Fibroblast of upper back skin (primary cell): ENCODE results near the gene TRAF3.
"Not testable (repeated sequence)": the region's sequence is repeated elsewhere in the genome, so short reads cannot be mapped to it uniquely, and the experiment has no call there.

Experiments
- DNase-seq: peaks from one replicate; pipeline ENCODE4 v3.0.0-alpha.2; 2013

Gene TRAF3

DNA sequence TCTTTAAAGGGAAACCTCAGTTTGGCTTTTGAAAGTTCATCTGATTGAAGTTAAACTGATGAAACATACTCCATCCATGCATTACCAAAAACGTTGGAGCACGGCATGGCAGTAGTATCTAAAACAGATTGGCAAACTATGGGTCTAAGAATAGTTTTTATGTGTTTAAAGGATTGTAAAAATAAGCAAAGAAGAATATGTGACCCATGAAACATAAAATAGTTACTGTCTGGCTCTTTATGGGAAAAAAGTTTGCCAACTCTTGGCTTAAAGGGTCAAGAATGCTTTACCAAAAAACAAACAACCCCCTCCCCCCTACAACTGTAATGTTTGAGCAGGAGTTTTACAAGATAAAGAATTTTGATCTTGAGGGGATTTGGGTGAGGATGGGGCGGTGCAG lies 32.6 kb downstream of the TRAF3 start:
- DNase-seq: no peak

DNA sequence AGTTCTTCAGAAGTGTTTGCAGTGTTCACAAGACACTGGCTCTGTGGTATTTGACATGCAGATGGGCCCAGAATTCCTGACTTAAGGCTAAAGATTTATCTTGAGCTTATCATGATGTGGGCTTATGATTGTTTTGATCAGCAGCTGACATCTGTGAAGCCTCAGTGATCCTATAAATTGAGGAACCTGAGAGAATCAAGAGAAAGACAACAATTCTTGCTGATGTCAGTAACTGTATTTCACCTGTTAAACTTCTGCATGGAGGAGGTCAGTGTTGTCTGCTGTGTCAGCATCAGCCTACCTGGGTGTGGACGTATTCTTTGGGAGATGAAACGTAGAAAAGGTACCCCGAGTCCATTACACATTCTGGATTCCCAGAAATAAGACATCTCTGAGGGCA lies 33.3 kb downstream of the TRAF3 start:
- DNase-seq: no peak

DNA sequence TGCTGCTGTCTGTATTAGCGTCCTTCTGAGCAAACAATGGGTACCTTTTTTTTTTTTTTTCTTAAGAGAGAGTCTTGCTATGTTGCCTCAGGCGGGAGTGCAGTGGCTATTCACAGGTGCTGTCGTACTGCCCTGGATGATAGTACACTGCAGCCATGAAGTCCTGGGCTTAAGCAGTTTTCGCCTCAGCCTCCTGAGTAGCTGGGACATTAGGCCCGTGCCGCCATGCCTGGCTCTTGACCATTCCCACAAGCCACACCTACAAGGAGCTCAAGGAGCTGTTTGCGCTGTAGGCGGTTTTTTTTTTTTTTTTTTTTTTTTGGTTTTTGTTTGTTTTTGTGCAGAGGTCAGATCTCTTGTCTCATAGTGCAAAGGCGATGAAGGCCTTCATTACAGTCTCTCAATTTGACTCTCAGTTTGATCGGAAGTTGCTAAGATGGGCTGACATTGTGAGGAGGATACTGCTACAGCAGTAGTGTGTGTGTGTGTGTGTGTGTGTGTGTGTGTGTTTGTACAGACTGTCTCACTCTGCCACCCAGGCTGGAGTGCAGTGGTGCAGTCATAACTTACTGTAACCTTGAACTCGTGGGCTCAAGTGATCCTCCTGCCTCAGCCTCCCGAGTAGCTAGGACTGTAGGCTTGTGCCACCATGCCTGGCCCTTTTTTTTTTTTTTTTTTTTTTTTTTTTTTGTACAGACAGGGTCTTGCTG lies 34.2 kb downstream of the TRAF3 start:
- no peak for DNase-seq

DNA sequence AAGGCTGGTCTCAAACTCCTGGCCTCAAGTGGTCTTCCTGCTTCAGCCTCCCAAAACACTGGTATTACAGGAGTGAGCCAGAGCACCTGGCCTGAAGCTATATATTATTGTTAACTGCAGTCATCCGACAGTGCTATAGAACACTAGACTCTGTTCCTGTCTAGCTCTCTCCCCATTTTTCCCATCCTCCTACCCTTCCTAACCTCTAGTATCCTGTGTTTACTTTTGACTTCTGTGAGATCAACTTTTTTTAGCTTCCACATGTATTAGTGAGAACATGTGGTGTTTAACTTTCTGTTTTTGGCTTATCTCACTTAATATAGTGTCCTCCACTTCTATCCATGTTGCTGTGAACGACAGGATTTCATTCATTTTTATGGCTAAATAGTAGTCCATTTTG lies 34.7 kb downstream of the TRAF3 start:
- DNase-seq: no peak

DNA sequence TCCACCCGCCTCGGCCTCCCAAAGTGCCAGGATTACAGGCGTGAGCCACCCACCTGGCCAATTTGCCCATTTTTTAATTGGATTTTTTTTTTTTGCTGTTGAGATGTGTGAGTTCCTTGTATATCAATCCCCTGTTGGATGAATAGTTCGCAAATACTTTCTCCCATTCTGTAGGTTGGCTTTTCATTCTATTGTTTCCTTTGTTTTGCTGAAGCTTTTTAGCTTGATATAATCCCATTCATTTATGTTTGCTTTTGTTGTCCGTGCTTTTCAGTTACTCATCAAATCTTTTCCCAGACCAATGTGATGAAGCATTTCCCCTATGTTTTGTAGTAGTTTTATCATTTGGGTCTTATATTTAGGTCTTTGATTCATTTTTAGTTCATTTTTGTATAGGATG lies 36.4 kb downstream of the TRAF3 start:
- no peak for DNase-seq

DNA sequence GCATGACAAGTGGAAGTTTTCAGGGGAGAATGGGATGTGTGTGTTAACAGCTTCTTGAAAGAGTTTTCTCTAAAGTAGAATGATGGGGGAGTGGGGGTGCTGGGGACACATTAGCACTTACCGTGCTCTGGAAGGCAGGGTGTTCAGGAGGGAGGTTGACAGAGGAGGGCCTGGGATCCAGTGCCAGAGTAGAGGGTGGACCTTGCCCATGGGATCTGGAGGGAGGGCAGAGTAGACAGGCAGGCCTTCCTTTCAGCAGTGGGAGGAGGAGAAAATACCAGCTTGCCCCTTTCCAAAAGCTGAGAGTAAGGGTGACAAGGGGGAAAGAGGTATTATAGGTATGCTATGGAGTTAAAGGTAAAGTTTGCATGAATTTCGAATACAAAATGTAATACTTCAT lies 40.1 kb downstream of the TRAF3 start:
- DNase-seq: no peak

DNA sequence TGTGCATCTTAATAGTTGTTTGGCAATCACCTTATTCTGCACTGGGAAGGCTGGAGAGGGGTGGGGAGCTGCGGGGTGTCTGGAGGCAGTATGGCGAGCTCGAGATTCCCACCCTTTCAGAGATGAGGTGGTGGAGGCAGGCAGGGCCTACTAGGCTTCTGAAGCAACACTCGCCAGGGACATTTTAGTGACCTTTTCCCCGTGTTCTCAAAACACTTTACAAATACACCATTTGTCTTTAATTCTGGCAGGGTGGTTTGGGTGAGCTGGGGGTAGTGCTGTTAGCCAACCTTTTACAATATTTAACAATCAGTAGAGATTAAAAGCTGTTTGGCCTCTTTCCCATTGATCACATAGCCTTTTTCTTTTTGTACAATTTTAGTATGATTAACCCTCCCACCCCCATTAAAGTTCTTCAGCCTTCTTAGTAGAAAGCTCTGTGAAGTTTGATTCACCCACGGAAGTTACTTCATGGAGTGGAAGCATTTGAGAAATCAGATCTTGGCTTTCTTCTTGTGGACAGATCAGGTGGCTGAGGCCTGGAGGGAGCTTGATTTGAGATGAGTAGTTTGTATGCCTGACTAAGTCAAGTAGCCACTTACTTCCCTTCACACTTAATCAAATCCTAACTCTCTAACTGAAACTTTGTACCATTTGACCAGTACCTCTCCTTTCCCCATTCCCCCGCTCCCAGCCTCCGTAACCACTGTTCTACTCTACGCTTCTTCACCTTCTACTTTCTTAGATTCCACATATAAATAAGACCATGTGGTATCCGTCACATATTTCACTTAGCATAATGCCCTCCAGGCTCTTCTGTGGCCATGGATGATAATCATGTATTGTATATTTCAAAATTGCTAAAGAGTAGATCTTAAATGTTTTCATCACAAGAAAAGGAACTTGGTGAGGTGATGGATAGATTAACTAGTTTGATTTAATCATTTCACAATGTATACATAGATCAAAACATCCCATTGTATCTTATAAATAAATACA lies 41.0 kb downstream of the TRAF3 start:
- no peak for DNase-seq

DNA sequence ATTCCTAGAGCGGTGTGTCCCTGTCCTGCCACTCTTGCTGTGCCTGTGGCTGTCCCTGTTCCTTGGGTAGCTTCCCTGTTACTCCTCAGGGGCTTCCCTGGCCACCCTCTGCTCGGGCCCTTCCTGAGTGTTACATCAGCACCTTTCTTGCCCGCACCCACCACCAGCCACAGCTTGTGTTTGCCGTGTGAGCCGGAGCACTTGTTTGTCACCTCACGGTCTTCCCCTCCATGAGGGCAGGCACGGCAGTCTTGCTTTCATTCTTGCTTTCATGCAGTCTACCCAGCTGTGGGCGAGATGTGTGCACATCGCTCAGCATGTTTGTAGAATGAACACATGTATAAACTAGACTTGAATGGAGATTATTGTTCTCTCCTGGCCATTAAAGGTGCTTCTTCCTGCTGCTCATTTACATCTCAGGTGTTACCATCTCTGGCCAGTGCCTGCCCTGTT lies 42.0 kb downstream of the TRAF3 start:
- DNase-seq: no peak

DNA sequence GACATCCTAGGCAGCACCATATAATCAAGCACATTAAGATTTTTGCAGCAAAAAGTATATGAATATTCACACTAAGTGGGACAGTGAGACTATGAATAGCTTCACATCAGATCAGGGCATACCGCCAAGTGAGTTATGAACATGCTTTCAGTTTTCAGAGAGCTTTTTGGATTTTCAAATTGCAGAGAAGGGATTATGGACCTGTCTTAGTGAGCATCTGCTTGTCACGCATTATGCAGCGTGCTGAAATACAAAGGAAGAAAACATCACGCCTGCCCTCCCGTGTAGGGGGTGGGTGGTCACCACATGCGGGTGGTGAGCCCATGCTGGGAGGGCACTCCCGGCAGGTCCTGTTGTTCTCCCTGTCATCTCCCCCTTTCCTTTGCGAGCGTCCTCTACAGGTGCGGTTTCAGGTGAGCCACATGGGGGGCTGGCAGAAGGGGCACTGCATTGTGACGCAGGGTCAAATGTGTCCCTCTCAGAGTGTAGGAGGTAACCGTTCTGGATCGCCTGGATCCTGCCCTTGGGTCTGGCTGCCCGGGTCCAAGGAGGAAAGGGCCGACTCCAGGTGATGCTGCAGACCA lies 42.6 kb downstream of the TRAF3 start:
- DNase-seq: peak; percentile 51

DNA sequence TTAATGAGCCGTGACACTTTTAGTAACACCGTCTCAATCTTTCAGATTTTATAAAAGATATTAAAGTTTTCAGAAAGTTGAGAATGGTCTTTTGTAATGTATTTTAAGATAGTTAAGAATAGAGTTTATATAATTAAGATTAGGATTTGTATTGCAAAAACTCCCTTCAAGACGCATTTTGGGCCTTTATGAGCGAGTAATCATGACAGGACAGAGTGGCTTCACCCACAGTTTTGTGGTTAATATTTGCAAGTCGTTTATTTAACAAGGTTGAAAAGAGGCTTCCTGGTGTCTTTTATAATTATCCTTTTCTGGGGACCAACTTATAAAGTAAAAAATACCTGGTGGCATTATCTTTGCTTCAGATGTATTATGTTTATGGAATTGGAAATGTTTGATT lies 44.0 kb downstream of the TRAF3 start:
- DNase-seq: no peak

DNA sequence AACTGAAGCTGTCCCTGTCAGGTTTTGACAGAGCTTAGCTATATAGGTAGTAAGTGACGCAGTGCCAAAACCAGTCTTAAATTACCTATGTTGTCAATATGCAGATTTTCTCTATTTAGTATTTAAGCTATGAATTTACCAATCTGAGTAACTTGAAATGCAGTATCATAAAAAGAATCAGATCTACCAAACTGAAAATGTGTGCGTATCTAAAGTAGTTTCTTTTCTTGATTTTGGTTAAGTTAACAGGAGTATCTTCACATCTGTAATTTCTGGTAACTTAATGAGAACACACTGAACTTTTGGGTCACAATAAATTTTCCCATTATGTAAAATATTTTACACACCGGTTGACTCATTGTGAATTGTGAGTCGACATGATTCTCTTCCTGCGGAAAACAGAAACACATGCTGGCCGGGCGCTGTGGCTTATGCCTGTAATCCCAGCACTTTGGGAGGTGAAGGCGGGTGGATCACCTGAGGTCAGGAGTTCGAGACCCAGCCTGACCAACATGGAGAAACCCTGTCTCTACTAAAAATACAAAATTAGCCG lies 45.1 kb downstream of the TRAF3 start:
- peak; percentile 7 for DNase-seq

DNA sequence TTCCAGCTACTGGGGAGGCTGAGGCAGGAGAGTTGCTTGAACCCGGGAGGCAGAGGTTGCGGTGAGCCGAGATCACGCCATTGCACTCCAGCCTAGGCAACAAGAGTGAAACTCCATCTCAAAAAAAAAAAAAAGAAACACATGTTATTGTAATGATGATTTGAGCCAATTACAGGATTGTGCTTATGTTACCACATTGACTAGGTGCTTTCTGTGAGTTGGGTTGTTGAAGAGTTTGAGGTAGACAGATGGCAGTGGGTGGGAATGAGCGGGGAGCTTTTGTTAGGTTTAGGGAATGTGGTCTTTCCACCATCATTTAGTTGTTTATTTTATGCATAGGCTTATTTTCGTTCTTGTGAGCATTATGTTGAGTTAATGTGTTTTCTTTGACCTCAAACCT lies 45.6 kb downstream of the TRAF3 start:
- not testable (repeated sequence) for DNase-seq

DNA sequence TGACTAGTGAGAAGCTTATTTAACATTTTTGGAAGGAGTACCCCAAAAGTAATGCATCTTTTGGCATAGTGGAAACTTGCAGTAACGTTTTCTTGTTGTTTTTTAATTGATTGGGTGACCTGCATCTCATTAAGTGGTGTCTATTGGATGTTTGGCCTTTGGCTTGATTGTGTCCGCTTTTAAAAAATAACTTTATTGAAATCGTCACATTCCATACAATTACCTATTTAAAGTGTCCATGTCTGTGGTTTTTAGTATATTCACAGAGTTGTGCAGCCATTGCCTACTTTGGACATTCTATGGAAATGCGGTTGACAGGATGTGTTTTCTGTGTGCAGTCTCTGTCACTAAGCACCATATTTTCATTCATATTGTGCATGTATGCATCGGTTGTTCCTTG lies 46.3 kb downstream of the TRAF3 start:
- DNase-seq: no peak

DNA sequence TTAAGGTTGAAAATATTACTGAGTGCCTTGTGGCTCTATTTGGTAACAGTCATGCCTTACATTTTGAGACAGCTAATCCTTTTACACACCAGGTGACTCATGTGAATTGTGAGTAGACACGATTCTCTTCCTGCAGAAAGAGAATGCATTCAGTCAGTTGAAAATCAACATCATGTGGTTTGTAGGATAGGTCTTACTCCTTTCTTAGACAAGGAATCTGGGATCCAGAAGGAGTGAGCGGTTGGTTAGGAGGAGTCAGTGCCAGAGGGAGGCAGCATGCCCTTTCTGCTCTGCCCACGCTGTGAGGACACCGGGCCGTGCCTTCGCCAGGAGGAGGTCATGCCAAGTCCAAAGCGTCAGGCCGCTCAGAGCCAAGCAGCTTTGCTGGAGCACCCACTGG lies 47.6 kb downstream of the TRAF3 start:
- DNase-seq: peak; percentile 63

DNA sequence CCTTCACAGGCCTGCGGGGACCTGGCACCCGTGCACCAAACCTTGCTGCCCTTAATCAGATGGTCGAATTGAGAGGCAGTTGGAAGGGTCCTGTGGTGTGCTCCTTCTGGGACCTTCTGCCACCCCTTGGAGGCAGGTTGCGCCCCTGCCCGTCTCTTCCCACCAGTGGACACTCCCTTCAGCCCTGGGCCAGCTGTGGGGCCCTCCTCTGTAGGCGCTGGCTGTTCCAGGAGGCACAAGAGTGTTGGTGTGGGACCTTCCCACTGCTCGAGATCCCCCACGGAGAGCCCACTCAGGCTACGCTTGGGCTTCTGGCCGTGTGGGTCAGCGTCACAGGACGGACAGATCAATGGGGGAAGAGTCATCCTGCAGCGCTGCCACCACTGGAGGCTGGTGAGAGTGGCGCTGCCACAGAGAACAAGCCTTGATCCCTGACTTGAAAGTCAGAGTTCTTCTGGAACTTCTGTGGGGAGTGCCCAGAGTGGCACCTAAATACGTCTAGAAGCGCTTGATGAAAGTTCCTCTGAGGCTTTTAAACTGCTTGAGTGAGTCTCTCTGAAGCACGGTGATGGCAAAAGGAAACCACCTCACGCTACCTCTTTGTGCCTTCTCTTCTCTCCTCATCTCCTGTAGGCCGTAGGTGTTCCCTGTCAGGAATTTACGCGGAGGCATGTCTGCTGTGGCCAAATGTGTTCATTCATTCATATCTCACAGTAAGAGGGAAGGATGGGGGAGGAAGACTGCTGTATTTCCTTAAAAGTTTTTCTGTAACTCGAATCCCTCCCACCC lies 48.3 kb downstream of the TRAF3 start:
- no peak for DNase-seq

DNA sequence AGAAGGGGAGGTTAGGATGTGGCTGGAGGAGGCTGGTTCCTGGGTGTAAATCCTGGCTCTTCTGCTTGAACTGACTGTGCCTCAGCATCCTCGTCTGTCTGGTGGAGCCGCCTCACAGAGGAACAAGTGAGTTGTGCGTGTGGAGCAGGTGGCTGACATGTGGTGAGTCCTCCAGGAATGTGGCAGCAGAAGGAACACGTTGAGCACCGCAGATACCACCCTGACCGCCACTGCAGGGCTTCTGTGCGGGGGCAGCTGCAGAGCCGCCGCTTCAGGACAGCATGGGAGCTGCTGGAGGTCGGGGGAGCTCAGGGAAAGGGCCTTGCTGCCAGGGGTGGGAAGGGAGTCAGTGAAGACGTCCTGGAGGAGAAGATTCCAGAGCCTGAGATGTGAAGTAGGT lies 48.9 kb downstream of the TRAF3 start:
- peak; percentile 8 for DNase-seq

DNA sequence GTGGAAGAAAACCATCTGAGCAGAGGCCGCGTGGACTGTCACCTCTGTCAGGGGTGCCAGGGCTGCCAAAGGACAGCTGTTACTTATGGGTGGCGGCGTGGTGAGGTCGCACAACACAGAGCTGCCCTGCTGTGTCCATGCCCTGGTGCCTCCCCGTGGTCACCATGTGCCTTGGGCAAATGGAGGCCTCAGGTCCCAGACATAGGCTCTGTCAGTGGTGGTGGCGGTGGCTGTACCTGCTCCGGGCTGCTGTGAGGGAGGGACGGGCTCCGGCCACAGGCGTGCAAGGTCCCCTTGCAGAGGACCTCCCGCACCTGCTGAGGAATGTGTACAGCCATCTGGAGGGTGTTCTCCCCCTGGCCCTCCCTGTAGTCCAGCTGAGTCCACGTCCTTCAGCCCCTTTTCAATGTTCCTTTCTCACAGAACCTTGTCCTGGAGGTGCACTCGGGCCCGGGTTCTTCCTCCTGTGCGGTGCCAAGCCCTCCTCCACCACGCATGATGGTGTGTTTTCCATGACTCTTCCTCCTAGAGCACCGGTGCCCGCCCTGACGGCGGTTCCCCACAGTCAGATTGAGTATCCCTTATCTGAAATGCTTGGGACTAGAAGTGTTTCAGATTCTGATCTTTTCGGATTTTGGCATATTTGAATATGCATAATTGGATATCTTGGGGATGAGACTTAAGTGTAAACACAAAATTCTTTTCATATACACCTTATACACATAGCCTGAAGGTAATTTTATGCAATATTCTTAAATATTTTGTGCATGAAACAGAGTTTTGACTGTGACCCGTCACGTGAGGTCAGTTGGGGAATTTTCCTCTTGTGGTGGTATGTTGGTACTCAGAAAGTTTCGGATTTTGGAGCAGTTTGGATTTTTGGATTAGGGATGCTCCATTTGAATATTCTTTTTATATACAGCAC lies 49.8 kb downstream of the TRAF3 start:
- no peak for DNase-seq

DNA sequence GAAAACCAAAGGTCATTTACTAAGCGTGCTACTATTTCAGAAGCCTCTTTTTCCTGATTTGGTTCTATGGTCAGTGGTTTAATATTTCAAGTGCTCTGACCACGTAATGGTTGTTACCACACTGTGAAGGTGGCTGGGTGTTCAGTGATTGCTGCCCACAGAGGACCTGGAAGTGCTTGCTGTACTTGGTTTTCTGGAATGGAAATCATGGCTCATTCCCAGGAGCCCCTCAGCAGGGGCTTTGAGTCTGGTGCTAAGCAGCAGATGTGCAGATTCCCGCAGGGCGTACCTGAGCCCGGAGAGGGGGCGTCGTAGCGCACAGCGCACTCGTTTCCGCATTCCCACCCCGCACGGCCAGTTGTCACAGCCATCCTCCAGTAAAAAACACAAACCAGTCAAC lies 50.5 kb downstream of the TRAF3 start:
- peak; percentile 7 for DNase-seq

DNA sequence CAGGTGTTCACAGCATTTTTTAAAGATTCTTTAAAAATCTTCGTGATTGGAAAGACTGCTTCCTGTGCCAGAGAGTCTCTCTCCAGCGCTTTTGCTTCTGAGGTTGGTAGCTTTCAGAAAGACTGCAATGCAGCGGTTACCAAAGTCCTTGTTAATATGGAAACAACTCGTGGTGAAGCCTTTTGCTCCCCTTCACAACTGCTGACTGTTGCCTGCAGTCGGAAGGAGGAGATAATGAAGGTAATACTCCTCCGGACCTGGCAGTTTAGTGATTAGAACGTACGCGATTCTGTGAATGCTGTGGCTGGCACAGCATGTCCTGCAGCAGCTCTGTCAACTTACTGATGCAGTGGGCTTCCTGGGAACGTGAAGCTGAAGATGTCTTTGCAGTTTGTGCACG lies 50.9 kb downstream of the TRAF3 start:
- no peak for DNase-seq

DNA sequence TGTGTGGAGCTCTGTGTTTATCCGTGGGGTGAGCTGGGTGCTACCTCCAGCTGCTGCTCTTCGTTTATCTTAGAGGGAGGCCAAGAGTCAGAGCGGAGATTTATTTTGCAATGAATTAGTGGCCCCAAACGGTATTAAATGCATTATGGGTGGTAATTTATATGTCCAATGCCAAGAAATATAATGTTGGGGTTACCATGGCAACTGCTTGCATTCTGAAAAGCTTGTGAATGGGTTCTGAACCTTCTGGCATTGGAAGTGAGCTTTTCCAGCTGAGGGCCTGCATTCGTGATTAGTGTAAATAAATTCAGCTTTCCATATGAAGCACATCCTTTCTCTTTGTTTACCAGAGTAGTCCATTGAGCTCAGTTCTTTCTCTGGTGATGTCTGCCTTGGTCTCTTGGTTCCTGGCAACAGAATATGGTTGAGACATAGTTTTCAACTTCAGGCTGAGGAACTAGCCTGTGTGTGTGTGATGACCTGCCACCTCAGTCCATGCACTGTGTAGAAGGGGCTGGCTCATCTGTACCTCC lies 51.8 kb downstream of the TRAF3 start:
- DNase-seq: no peak

DNA sequence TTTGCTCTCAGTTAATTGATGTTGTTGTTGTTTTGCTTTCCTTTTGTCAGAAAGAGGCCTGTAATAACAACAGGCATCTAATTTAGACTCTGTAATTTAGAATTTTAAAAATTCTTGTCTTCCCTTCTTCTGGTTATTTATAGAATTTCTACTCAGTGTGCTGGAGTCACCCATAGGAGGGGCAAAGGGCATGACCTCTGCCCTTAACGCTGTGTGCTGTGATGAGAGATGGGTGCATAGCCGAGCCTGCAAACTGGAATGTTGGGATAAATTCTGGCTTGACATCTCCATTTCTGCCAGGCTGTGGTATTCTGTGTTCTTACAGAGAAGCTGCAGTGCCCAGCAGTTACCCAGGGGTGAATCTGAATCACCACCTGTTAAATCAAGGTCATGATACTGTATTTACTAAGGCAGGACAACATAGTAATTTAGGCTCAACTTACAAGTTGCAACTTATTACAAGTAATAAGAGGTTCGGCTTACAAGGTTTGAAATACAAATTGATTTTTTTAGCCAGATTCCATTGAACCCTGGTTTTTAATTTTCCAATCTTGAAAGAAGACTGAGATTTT lies 53.3 kb downstream of the TRAF3 start:
- no peak for DNase-seq
